ENCODE data around the gene CPT1C.

The CPT1C gene

GRCh38 chr19:49687566-49688316 lies 3.2 kb upstream of the CPT1C start:
- DNase-seq (ENCODE audit: low read depth), result no peak
- no peak for TF ChIP-seq CTCF (IDR thresholded peaks at IDR 0.05; ENCODE audit: insufficient read depth, low read depth, low read length, missing control alignments)
- H3K4me3 ChIP-seq (ENCODE audit: low read depth, low read length), result no peak overlapping the region

- DNase-seq (ENCODE audit: low read depth), result peak; percentile 22
- no peak for TF ChIP-seq CTCF (IDR thresholded peaks at IDR 0.05; ENCODE audit: insufficient read depth, low read depth, low read length, missing control alignments)
- H3K4me3 ChIP-seq (ENCODE audit: low read depth, low read length), result no peak overlapping the region
Measured at GRCh38 chr19:49688531-49689132, 2.3 kb upstream of the CPT1C start.

GRCh38 chr19:49689133-49690078 lies 1.5 kb upstream of the CPT1C start, which contains the start of gene ADM5:
ADM5 (plus strand) TSS chr19:49689594; CDS start chr19:49689838, 244 bp downstream.
- TF ChIP-seq CTCF (IDR thresholded peaks at IDR 0.05; ENCODE audit: insufficient read depth, low read depth, low read length, missing control alignments), result peak; percentile 51
- DNase-seq (ENCODE audit: low read depth), result peak; percentile 50

GRCh38 chr19:49690079-49690655 lies 749 bp upstream of the CPT1C start:
- DNase-seq (ENCODE audit: low read depth), result no peak
- no peak overlapping the region for H3K4me3 ChIP-seq (ENCODE audit: low read depth, low read length)
- no peak for TF ChIP-seq CTCF (IDR thresholded peaks at IDR 0.05; ENCODE audit: insufficient read depth, low read depth, low read length, missing control alignments)

More at GRCh38 chr19:49689133-49690078, 1.5 kb upstream of the CPT1C start, which contains the start of gene ADM5:
- H3K4me3 ChIP-seq (ENCODE audit: low read depth, low read length), result no peak within 1 kb of the TSS

GRCh38 chr19:49691243-49692146 lies 579 bp downstream of the CPT1C start:
- H3K4me3 ChIP-seq (ENCODE audit: low read depth, low read length), result no peak overlapping the region
- no peak for TF ChIP-seq CTCF (IDR thresholded peaks at IDR 0.05; ENCODE audit: insufficient read depth, low read depth, low read length, missing control alignments)
- peak; percentile 38 for DNase-seq (ENCODE audit: low read depth)
